ENCODE results near the gene MEI1. TPM values are rescaled to one million over a fixed set of nuclear protein-coding genes. Genes with fewer than 3 reads are reported as not detected.
A peak's percentile ranks its signal among the peaks of the same experiment; 100 is the strongest.

The MEI1 gene
- total RNA-seq, 2 experiments from 2014 or later = 27.7 to 28.4 TPM

DNA sequence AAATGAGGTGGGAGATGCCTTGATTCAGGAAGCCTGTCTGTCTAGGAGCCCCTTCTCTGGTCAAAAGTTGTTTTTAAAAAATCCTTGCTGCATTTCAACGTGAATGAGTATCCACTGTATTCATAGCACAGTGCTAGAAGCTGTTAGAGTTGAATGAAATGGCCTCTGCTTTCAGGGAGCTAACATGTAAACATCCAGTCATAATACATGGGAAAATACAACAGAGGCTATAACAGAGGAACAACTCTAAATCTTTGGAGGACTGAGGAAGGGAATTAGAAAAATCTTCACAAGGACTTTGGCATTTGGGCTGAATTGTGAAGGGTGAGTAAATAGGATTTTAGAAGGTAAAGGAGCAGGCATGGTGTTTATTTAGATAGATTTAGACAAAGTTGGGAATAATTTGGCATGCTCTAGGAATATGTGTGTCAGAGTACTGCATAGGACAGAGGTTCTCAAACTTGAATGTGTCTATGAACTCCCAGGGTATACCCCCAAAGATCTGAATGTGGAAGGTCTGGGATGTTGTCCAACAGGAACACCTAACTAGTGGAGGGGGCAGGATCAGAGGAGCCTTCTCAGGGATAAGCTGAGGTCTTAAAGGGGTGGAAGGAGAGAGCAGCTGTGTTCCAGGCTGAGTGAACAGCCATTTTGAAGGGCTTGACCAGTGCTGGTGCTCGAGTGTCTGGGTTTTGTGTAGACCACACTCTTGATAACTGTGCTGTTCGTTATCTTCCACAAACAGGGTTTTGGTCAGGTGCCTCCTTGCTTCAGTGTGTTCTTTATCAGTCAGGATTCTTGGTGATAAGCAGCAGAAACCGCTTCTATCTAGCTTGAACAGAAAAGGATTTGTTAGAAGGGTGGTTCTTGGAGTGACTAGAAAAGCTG, 146.3 kb downstream of the MEI1 start:
- peaks cover 70% of the 10 kb centered on the region for H3K4me1 Mint-ChIP-seq (ENCODE audit: low read depth)
- CTCF ChIA-PET = interaction anchor here (1.2 to 7.3 kb wide), 4 partner anchors 12 to 62 kb away, joined by 3 to 42 read pairs (median 8); no protein-coding TSS in a partner anchor
- POLR2A ChIA-PET = interaction anchor here (0.5 to 2.9 kb wide), 6 partner anchors 8 to 94 kb away, joined by 3 to 17 read pairs (median 4); partner anchors contain the start of gene SREBF2

DNA sequence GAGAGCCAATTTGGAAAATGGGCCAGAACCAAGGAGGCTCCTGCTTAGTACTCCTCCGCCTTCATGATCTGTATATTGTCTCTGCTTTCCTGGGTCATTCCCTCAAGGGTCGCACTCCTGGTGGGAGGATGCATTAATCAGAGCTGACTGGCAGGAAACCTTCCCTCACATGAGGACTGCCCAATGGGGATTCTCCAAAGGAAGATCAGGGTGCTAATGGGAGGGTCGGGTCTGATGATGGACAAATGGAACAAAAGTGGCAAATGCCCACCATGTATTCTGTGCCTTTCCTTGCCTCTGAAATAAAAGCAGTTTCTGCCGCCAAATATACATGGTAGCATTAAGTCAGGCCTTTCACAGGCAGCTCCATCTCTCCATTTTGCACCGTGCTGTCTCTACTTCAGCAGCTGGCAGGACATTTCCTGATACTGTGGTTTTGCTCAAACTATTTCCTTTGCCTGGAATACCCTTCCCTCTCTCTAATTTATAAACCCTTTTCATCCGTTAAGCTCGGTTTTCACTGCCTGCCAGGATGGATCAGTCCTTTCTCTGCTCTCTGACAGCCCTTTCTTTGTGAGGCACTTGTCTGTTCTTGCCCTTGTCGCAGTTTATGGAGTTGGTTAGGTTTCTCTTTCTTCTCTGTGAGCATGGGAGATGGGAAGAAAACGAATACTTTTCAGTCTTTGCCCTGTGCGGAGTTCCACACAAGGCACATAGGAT, 147.1 kb downstream of the MEI1 start:
- no peak overlapping the region for H3K4me3 Mint-ChIP-seq
- DNase-seq = no peak
- no peaks in the 10 kb centered on the region for H3K27me3 Mint-ChIP-seq
- H3K36me3 Mint-ChIP-seq (ENCODE audit: low read depth) = peaks cover 43% of the 10 kb centered on the region
- H3K27ac Mint-ChIP-seq = peak overlapping the region; percentile 4
- H3K9me3 Mint-ChIP-seq = no peaks in the 10 kb centered on the region
- no peak for ATAC-seq
- ChIA-PET CTCF (interaction anchor here (1.2 to 2.4 kb wide), 4 partner anchors 12 to 100 kb away, joined by 3 to 11 read pairs (median 4); no protein-coding TSS in a partner anchor), POLR2A (interaction anchor here (0.9 to 2.9 kb wide), 6 partner anchors 9 to 94 kb away, joined by 3 to 17 read pairs (median 4); no protein-coding TSS in a partner anchor)
- intact Hi-C loops (cut with micrococcal nuclease) = no loop called here
- TF ChIP-seq, protein P1, sequence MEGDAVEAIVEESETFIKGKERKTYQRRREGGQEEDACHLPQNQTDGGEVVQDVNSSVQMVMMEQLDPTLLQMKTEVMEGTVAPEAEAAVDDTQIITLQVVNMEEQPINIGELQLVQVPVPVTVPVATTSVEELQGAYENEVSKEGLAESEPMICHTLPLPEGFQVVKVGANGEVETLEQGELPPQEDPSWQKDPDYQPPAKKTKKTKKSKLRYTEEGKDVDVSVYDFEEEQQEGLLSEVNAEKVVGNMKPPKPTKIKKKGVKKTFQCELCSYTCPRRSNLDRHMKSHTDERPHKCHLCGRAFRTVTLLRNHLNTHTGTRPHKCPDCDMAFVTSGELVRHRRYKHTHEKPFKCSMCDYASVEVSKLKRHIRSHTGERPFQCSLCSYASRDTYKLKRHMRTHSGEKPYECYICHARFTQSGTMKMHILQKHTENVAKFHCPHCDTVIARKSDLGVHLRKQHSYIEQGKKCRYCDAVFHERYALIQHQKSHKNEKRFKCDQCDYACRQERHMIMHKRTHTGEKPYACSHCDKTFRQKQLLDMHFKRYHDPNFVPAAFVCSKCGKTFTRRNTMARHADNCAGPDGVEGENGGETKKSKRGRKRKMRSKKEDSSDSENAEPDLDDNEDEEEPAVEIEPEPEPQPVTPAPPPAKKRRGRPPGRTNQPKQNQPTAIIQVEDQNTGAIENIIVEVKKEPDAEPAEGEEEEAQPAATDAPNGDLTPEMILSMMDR (IDR thresholded peaks at IDR 0.05) = no peak
- H3K4me1 Mint-ChIP-seq (ENCODE audit: low read depth) = peaks cover 66% of the 10 kb centered on the region

More for the DNA sequence above, 146.3 kb downstream of the MEI1 start:
- Mint-ChIP-seq H3K9me3 (no peaks in the 10 kb centered on the region), H3K27ac (no peak overlapping the region), H3K36me3 (ENCODE audit: low read depth) (peaks cover 50% of the 10 kb centered on the region), H3K4me3 (no peak overlapping the region), H3K27me3 (no peaks in the 10 kb centered on the region)
- no peak for DNase-seq
- TF ChIP-seq, protein P1 (IDR thresholded peaks at IDR 0.05) = no peak
- intact Hi-C loops (cut with micrococcal nuclease) = no loop called here
- ATAC-seq = no peak

DNA sequence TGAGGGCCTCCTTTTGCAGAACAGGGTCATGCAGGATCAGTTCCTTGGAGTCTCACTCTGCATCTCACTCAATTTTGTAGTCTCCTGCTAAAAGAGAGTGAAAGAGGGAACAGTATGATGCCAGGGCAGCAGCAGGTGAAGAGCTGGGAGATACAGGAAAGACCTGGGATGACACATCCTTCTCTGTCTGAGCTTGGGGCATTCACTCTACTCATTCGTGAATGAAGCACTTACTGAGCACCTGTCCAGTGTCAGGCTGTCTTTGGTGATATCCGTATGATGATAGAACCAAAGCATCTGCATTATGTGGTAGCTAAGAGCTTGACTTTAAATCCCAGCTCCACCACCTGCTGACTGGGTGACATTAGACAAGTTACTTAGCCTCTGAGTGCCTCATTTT, 148.0 kb downstream of the MEI1 start:
- no peaks in the 10 kb centered on the region for H3K27me3 Mint-ChIP-seq
- DNase-seq = no peak
- CTCF ChIA-PET = interaction anchor here (1.3 to 2.4 kb wide), 2 partner anchors 11 to 100 kb away, joined by 3 to 11 read pairs; no protein-coding TSS in a partner anchor
- H3K36me3 Mint-ChIP-seq (ENCODE audit: low read depth) = peaks cover 40% of the 10 kb centered on the region
- peak overlapping the region; percentile 48 for H3K27ac Mint-ChIP-seq
- POLR2A ChIA-PET = interaction anchor here (0.7 to 2.9 kb wide), 6 partner anchors 9 to 93 kb away, joined by 4 to 17 read pairs (median 4); partner anchors contain the start of gene SREBF2
- intact Hi-C loops (cut with micrococcal nuclease) = no loop called here
- H3K4me3 Mint-ChIP-seq = no peak overlapping the region
- peaks cover 62% of the 10 kb centered on the region for H3K4me1 Mint-ChIP-seq (ENCODE audit: low read depth)
- ATAC-seq = no peak
- no peaks in the 10 kb centered on the region for H3K9me3 Mint-ChIP-seq
- TF ChIP-seq, protein P1 (IDR thresholded peaks at IDR 0.05) = no peak

DNA sequence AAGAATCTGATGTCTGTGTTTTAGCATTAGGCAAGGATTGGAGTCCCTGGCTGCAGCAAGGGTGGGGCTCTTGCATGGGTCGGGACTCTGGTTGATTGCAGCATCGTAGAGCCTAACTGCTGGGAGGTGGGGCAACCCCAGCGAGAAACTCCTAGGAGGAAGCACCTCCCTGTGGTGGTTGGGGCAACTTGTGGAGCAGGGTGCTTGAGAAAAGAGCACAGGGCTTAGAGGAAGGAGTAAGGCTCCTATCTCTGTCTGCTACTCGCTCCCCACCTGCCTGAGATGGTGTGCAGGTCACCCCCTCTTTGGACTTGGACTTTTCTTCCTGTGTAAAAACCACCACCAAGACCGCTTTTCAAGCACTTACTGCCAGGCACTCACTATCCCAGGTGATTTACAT, 149.2 kb downstream of the MEI1 start:
- H3K27ac Mint-ChIP-seq = no peak overlapping the region
- peaks cover 37% of the 10 kb centered on the region for H3K36me3 Mint-ChIP-seq (ENCODE audit: low read depth)
- H3K4me3 Mint-ChIP-seq = no peak overlapping the region
- ATAC-seq = no peak
- POLR2A ChIA-PET = interaction anchor here (0.6 kb wide), 1 partner anchor 9 kb away, joined by 3 read pairs; no protein-coding TSS in a partner anchor
- CTCF ChIA-PET = no interaction called here
- DNase-seq = no peak
- H3K4me1 Mint-ChIP-seq (ENCODE audit: low read depth) = peaks cover 58% of the 10 kb centered on the region
- TF ChIP-seq, protein P1 (IDR thresholded peaks at IDR 0.05) = no peak
- no peaks in the 10 kb centered on the region for H3K27me3 Mint-ChIP-seq
- intact Hi-C loops (cut with micrococcal nuclease) = no loop called here
- no peaks in the 10 kb centered on the region for H3K9me3 Mint-ChIP-seq

Other genes with a start within 250 kb of the MEI1 start
- gene PHF5A, start 230.8 kb upstream of the MEI1 start, total RNA-seq = 10 to 100 TPM; 65.2 to 70.4 TPM
- gene ACO2, start 230.4 kb upstream of the MEI1 start, total RNA-seq = 10 to 100 TPM; 96.5 to 97.7 TPM
- gene POLR3H, start 155.0 kb upstream of the MEI1 start, total RNA-seq = 10 to 100 TPM; 26.8 to 29.0 TPM
- not detected for gene CSDC2, start 138.5 kb upstream of the MEI1 start, total RNA-seq
- 10 to 100 TPM; 29.8 to 29.9 TPM for gene PMM1, start 109.7 kb upstream of the MEI1 start, total RNA-seq
- gene DESI1, start 78.5 kb upstream of the MEI1 start, total RNA-seq = 10 to 100 TPM; 48.0 to 55.1 TPM
- 100 to 1,000 TPM; 424 to 425 TPM for gene XRCC6, start 78.2 kb upstream of the MEI1 start, total RNA-seq
- 100 to 1,000 TPM; 275 to 299 TPM for gene SNU13, start 10.6 kb upstream of the MEI1 start, total RNA-seq
- 10 to 100 TPM; 15.2 to 15.9 TPM for gene CCDC134, start 101.2 kb downstream of the MEI1 start, total RNA-seq
- gene SREBF2, start 133.6 kb downstream of the MEI1 start, total RNA-seq = 10 to 100 TPM; 87.1 to 92.9 TPM
- gene SHISA8, start 215.6 kb downstream of the MEI1 start, total RNA-seq = 1 to 10 TPM; 2.3 to 2.7 TPM
- gene TNFRSF13C, start 227.3 kb downstream of the MEI1 start, total RNA-seq = 1 to 10 TPM; 4.0 TPM
- gene CENPM, start 247.6 kb downstream of the MEI1 start, total RNA-seq = 10 to 100 TPM; 62.5 to 63.1 TPM

All from activated CD8-positive, alpha-beta T cell treated with anti-CD3 and anti-CD28 coated beads for 36 hours (primary cell).